NCI-H2107 (cell line): ENCODE measurements around the gene HSD17B12.
A peak's percentile ranks its signal among the peaks of the same experiment; 100 is the strongest.

Experiments
- DNase-seq: peaks from one replicate; lab custom pipeline; 2025; lab: John Stamatoyannopoulos, UW

Gene HSD17B12

GRCh38 chr11:43688394-43688793 is 7.9 kb downstream of the HSD17B12 start:
- DNase-seq, result no peak

- no peak for DNase-seq
Measured at GRCh38 chr11:43689167-43689566, 8.6 kb downstream of the HSD17B12 start.

- DNase-seq, result no peak
Measured at GRCh38 chr11:43690929-43691725, 10.6 kb downstream of the HSD17B12 start.

GRCh38 chr11:43691806-43692205 is 11.3 kb downstream of the HSD17B12 start:
- DNase-seq, result no peak

- DNase-seq, result no peak
Measured at GRCh38 chr11:43693069-43693468, 12.5 kb downstream of the HSD17B12 start.

- DNase-seq, result no peak
Measured at GRCh38 chr11:43693731-43694130, 13.2 kb downstream of the HSD17B12 start.

- DNase-seq, result no peak
Measured at GRCh38 chr11:43694477-43694876, 13.9 kb downstream of the HSD17B12 start.

GRCh38 chr11:43697679-43698078 is 17.1 kb downstream of the HSD17B12 start:
- DNase-seq, result no peak

GRCh38 chr11:43699870-43700269 is 19.3 kb downstream of the HSD17B12 start:
- no peak for DNase-seq

GRCh38 chr11:43706631-43707030 is 26.1 kb downstream of the HSD17B12 start:
- DNase-seq, result no peak

- no peak for DNase-seq
Measured at GRCh38 chr11:43708776-43709175, 28.2 kb downstream of the HSD17B12 start.

- DNase-seq, result no peak
Measured at GRCh38 chr11:43709689-43710088, 29.2 kb downstream of the HSD17B12 start.

GRCh38 chr11:43712676-43713075 is 32.1 kb downstream of the HSD17B12 start:
- no peak for DNase-seq

GRCh38 chr11:43718373-43718772 is 37.8 kb downstream of the HSD17B12 start:
- no peak for DNase-seq

GRCh38 chr11:43723617-43724016 is 43.1 kb downstream of the HSD17B12 start:
- DNase-seq, result no peak

GRCh38 chr11:43732225-43732624 is 51.7 kb downstream of the HSD17B12 start:
- no peak for DNase-seq

- no peak for DNase-seq
Measured at GRCh38 chr11:43734256-43734655, 53.7 kb downstream of the HSD17B12 start.

GRCh38 chr11:43735115-43735514 is 54.6 kb downstream of the HSD17B12 start:
- DNase-seq, result no peak

GRCh38 chr11:43735961-43736360 is 55.4 kb downstream of the HSD17B12 start:
- no peak for DNase-seq

- peak; percentile 9 for DNase-seq
Measured at GRCh38 chr11:43736502-43737200, 56.1 kb downstream of the HSD17B12 start.

GRCh38 chr11:43737201-43737590 is 56.7 kb downstream of the HSD17B12 start:
- no peak for DNase-seq

GRCh38 chr11:43738600-43739409 is 58.3 kb downstream of the HSD17B12 start:
- DNase-seq, result no peak

- no peak for DNase-seq
Measured at GRCh38 chr11:43746670-43747069, 66.1 kb downstream of the HSD17B12 start.
